Measurements from ENCODE around the gene C8A. TPM values are rescaled to one million over a fixed set of nuclear protein-coding genes. Genes with fewer than 3 reads are reported as not detected.

The C8A gene
- total RNA-seq, 3 donors from 2014 or later (not counting 1 experiment from before 2014, with no cell fraction given) = not detected

- Histone ChIP-seq H3K27me3 (ENCODE audit: control insufficient read depth, insufficient read depth, low read length) (no peaks in the 10 kb centered on the region), H3K4me1 (ENCODE audit: control insufficient read depth, insufficient read depth, low read length) (peaks cover 5% of the 10 kb centered on the region), H3K27ac (ENCODE audit: low read length) (no peak overlapping the region), H3K4me3 (ENCODE audit: low read length) (no peak overlapping the region), H3K36me3 (ENCODE audit: control insufficient read depth, insufficient read depth, low read length) (no peaks in the 10 kb centered on the region), H3K9me3 (ENCODE audit: control insufficient read depth, insufficient read depth, low read length) (no peaks in the 10 kb centered on the region)
- 94% methylated on average over 4 of the region's 4 CpGs for WGBS (ENCODE audit: insufficient coverage)
- intact Hi-C loops (cut with micrococcal nuclease) = loop anchor here (2.0 to 5.0 kb wide), 3 partner anchors 136 to 1214 kb away; no protein-coding TSS in a partner anchor
- Mint-ChIP-seq H3K27me3 (ENCODE audit: low read depth in 2 of 2) (peaks cover 15 to 18% of the 10 kb centered on the region in 2 donors), H3K36me3 (no peaks in the 10 kb centered on the region), H3K27ac (peak overlapping the region; percentile 11 to 74), H3K4me1 (peaks cover 19 to 42% of the 10 kb centered on the region in 2 donors), H3K9me3 (no peaks in the 10 kb centered on the region), H3K4me3 (no peak overlapping the region)
- ATAC-seq (no peak), DNase-seq (no peak)
- no peak for TF ChIP-seq CTCF (IDR thresholded peaks at IDR 0.05)
Observed at GRCh38 chr1:56833088-56833487, 21.5 kb upstream of the C8A start.

- H3K4me1 Mint-ChIP-seq = peaks cover 19 to 42% of the 10 kb centered on the region in 2 donors
- WGBS (ENCODE audit: insufficient coverage) = 83% methylated on average over 5 of the region's 5 CpGs
- Histone ChIP-seq H3K4me1 (ENCODE audit: control insufficient read depth, insufficient read depth, low read length) (peaks cover 5% of the 10 kb centered on the region), H3K9me3 (ENCODE audit: control insufficient read depth, insufficient read depth, low read length) (no peaks in the 10 kb centered on the region), H3K27me3 (ENCODE audit: control insufficient read depth, insufficient read depth, low read length) (no peaks in the 10 kb centered on the region), H3K36me3 (ENCODE audit: control insufficient read depth, insufficient read depth, low read length) (no peaks in the 10 kb centered on the region), H3K4me3 (ENCODE audit: low read length) (no peak overlapping the region), H3K27ac (ENCODE audit: low read length) (no peak overlapping the region)
- ATAC-seq (peak in 2 of 3 donors; percentile 64 to 85), DNase-seq (no peak)
- peaks cover 5 to 8% of the 10 kb centered on the region in 2 donors for H3K27me3 Mint-ChIP-seq (ENCODE audit: low read depth in 2 of 2)
- intact Hi-C loops (cut with micrococcal nuclease) = loop anchor here (5.0 kb wide), 1 partner anchor 1213 kb away; no protein-coding TSS in a partner anchor
- no peaks in the 10 kb centered on the region for H3K36me3 Mint-ChIP-seq
- no peak overlapping the region for H3K4me3 Mint-ChIP-seq
- H3K27ac Mint-ChIP-seq = peak overlapping the region; percentile 0 to 74
- TF ChIP-seq CTCF (IDR thresholded peaks at IDR 0.05) = no peak
- H3K9me3 Mint-ChIP-seq = no peaks in the 10 kb centered on the region
Observed at GRCh38 chr1:56834137-56834900, 20.3 kb upstream of the C8A start.

- intact Hi-C loops (cut with micrococcal nuclease) = no loop called here
- H3K4me1 Mint-ChIP-seq = peaks cover 19 to 42% of the 10 kb centered on the region in 2 donors
Observed at GRCh38 chr1:56835657-56836056, 18.9 kb upstream of the C8A start.

More at GRCh38 chr1:56835657-56836056, 18.9 kb upstream of the C8A start:
- Histone ChIP-seq H3K27me3 (ENCODE audit: control insufficient read depth, insufficient read depth, low read length) (no peaks in the 10 kb centered on the region), H3K27ac (ENCODE audit: low read length) (no peak overlapping the region), H3K4me3 (ENCODE audit: low read length) (no peak overlapping the region), H3K9me3 (ENCODE audit: control insufficient read depth, insufficient read depth, low read length) (no peaks in the 10 kb centered on the region), H3K36me3 (ENCODE audit: control insufficient read depth, insufficient read depth, low read length) (no peaks in the 10 kb centered on the region), H3K4me1 (ENCODE audit: control insufficient read depth, insufficient read depth, low read length) (peaks cover 5% of the 10 kb centered on the region)
- Mint-ChIP-seq H3K4me3 (no peak overlapping the region), H3K36me3 (no peaks in the 10 kb centered on the region), H3K27me3 (ENCODE audit: low read depth in 2 of 2) (peaks cover 0 to 5% of the 10 kb centered on the region in 2 donors), H3K9me3 (no peaks in the 10 kb centered on the region), H3K27ac (peak overlapping the region in 1 of 2 donors; percentile 74)
- no peak for ATAC-seq
- DNase-seq = no peak
- 97% methylated on average over 5 of the region's 5 CpGs for WGBS (ENCODE audit: insufficient coverage)
- TF ChIP-seq CTCF (IDR thresholded peaks at IDR 0.05) = no peak
